Osteocyte (in vitro differentiated cells): Measurements from ENCODE around the gene TMPRSS2. TPM values are rescaled to one million over a fixed set of nuclear protein-coding genes. Genes with fewer than 3 reads are reported as not detected.

Experiments
- DNase-seq: peaks from one replicate; pipeline ENCODE4 v3.0.0; 2021; ENCODE audit warnings: mixed read lengths; ENCODE audit not compliant: unreplicated experiment; ENCODE audit errors: extremely low spot score
- H3K27ac Mint-ChIP-seq: one replicate; pipeline ENCODE4 v1.8.0; 2021; ENCODE audit warnings: mild to moderate bottlenecking, mixed read lengths; ENCODE audit not compliant: unreplicated experiment
- H3K27me3 Mint-ChIP-seq: one replicate; pipeline ENCODE4 v1.8.0; 2021; ENCODE audit warnings: mixed read lengths; ENCODE audit not compliant: unreplicated experiment
- H3K36me3 Mint-ChIP-seq: one replicate; pipeline ENCODE4 v1.8.0; 2021; ENCODE audit warnings: mixed read lengths; ENCODE audit not compliant: unreplicated experiment
- H3K4me1 Mint-ChIP-seq: one replicate; pipeline ENCODE4 v1.8.0; 2021; ENCODE audit warnings: mixed read lengths; ENCODE audit not compliant: unreplicated experiment
- H3K4me3 Mint-ChIP-seq: one replicate; pipeline ENCODE4 v1.8.0; 2021; ENCODE audit warnings: mild to moderate bottlenecking, moderate library complexity, mixed read lengths; ENCODE audit not compliant: unreplicated experiment
- H3K9me3 Mint-ChIP-seq: one replicate; pipeline ENCODE4 v1.8.0; 2021; ENCODE audit warnings: mixed read lengths; ENCODE audit not compliant: unreplicated experiment
- total RNA-seq: library from RNA; stranded (reverse); gene quantifications from 2 replicates; pipeline ENCODE4 v1.2.1, GENCODE V29; 2021
- TF ChIP-seq, protein P1 (sequence below): fragments of 200-600 bp; sonication (generic); IDR thresholded peaks from 2 replicates; pipeline ENCODE4 v1.5.0; 2021; ENCODE audit warnings: antibody characterized with exemption, mild to moderate bottlenecking, moderate library complexity

Gene TMPRSS2
- total RNA-seq, 1 donor from 2014 or later = 0.21 TPM

DNA sequence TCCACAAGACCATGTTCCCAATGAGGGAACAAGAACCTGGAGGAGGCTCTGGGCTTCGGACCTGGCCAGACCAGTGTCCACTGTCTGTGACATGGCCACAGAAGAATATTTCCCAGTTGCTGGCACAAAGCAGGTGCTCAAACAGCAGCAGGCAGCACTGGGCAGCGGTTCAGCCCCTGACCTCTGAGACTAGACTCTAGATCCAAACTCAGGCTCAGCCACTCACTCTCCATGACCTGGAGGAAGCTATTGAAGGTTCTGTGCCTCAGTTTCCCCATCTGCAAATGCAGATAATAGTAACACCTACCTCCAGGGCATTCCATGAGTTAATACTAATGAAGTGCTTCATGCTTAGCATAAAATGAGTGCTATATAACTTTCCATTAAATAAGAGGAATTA, 8.0 kb downstream of the TMPRSS2 start:
- Mint-ChIP-seq H3K27me3 (peaks cover 54% of the 10 kb centered on the region), H3K27ac (no peak overlapping the region), H3K4me1 (no peaks in the 10 kb centered on the region), H3K4me3 (no peak overlapping the region), H3K36me3 (no peaks in the 10 kb centered on the region), H3K9me3 (no peaks in the 10 kb centered on the region)
- TF ChIP-seq, protein P1, sequence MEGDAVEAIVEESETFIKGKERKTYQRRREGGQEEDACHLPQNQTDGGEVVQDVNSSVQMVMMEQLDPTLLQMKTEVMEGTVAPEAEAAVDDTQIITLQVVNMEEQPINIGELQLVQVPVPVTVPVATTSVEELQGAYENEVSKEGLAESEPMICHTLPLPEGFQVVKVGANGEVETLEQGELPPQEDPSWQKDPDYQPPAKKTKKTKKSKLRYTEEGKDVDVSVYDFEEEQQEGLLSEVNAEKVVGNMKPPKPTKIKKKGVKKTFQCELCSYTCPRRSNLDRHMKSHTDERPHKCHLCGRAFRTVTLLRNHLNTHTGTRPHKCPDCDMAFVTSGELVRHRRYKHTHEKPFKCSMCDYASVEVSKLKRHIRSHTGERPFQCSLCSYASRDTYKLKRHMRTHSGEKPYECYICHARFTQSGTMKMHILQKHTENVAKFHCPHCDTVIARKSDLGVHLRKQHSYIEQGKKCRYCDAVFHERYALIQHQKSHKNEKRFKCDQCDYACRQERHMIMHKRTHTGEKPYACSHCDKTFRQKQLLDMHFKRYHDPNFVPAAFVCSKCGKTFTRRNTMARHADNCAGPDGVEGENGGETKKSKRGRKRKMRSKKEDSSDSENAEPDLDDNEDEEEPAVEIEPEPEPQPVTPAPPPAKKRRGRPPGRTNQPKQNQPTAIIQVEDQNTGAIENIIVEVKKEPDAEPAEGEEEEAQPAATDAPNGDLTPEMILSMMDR = no peak
- no peak for DNase-seq

DNA sequence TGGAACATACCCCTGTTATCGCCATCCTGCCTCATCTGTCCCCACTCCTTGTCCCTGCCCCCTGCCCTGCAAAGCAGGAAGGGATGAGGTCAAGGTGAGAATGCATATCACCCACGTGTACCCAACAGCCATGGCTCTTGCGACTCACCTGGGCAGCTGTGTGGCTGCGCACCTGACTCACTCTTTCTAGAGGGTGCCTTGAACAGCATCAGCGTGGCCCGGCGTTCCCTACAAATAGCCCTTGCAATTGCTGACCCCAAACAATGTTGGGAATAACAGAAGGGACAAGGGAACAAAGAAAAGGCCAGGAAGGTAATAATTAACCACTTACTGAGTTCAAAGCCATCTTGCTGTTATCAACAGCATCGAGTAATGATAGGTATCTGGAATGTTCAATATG, 10.2 kb downstream of the TMPRSS2 start:
- Mint-ChIP-seq H3K27ac (no peak overlapping the region), H3K36me3 (no peaks in the 10 kb centered on the region), H3K27me3 (peaks cover 42% of the 10 kb centered on the region), H3K4me1 (no peaks in the 10 kb centered on the region), H3K4me3 (no peak overlapping the region), H3K9me3 (no peaks in the 10 kb centered on the region)
- no peak for DNase-seq
- TF ChIP-seq, protein P1 = no peak

- TF ChIP-seq, protein P1 = no peak
Measured at GRCh38 chr21:41497008-41497407, 10.9 kb downstream of the TMPRSS2 start.

GRCh38 chr21:41494242-41494641, 13.7 kb downstream of the TMPRSS2 start:
- Mint-ChIP-seq H3K36me3 (no peaks in the 10 kb centered on the region), H3K4me3 (no peak overlapping the region), H3K27ac (no peak overlapping the region), H3K27me3 (peaks cover 32% of the 10 kb centered on the region), H3K9me3 (no peaks in the 10 kb centered on the region), H3K4me1 (no peaks in the 10 kb centered on the region)
- DNase-seq = no peak
- TF ChIP-seq, protein P1 = no peak

More at GRCh38 chr21:41497008-41497407, 10.9 kb downstream of the TMPRSS2 start:
- H3K4me3 Mint-ChIP-seq = no peak overlapping the region
- H3K27me3 Mint-ChIP-seq = peaks cover 41% of the 10 kb centered on the region
- H3K27ac Mint-ChIP-seq = no peak overlapping the region
- no peaks in the 10 kb centered on the region for H3K9me3 Mint-ChIP-seq
- no peak for DNase-seq
- H3K4me1 Mint-ChIP-seq = no peaks in the 10 kb centered on the region
- no peaks in the 10 kb centered on the region for H3K36me3 Mint-ChIP-seq

DNA sequence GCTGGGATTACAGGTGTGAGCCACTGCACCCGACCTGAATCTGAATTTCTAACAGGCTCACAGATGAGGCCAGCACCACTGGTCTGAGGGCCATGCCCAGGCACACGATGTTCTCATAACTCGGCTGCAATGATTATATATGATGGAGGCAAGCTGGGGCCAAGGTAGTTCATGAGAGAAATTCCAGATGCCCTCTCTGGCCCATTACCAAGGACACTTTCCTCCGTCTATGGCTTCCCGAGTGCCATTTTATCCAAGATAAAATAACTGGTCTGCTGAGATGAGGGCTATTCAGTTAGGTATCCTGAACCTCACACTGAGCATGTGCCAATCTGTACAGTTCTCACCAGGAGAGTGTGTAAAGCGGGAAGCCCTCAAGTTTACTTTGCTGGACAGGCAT, 16.5 kb downstream of the TMPRSS2 start:
- Mint-ChIP-seq H3K4me1 (peaks cover 12% of the 10 kb centered on the region), H3K36me3 (no peaks in the 10 kb centered on the region), H3K9me3 (no peaks in the 10 kb centered on the region), H3K27ac (no peak overlapping the region), H3K4me3 (no peak overlapping the region), H3K27me3 (peaks cover 23% of the 10 kb centered on the region)
- no peak for DNase-seq
- TF ChIP-seq, protein P1 = no peak
